Tibial nerve (tissue), 4 donors: ENCODE results near the gene CDH13. TPM values are rescaled to one million over a fixed set of nuclear protein-coding genes. Genes with fewer than 3 reads are reported as not detected.

Experiments used
- DNase-seq, 2 donors: peaks; one replicate each; pipeline ENCODE4 v3.0.0-alpha.2; 2019; ENCODE audit warnings: low spot score in 2 of 2
- H3K27ac ChIP-seq, 4 donors: fragments of 200-600 bp; sonication (generic) in 3 of 4; one replicate each; pipeline ENCODE4 v1.5.1; 2017 to 2019; ENCODE audit warnings: mild to moderate bottlenecking in 1 of 4
- H3K27me3 ChIP-seq, 2 donors: fragments of 200-600 bp; sonication (generic) in 1 of 2; one replicate each; pipeline versions ENCODE4 v1.5.1 to v1.6.0; 2017 to 2019
- H3K36me3 ChIP-seq, 3 donors: fragments of 200-600 bp; sonication (generic); one replicate each; pipeline ENCODE4 v1.5.1; 2018 to 2019
- H3K4me1 ChIP-seq, 4 donors: fragments of 200-600 bp; sonication (generic) in 3 of 4; one replicate each; pipeline ENCODE4 v1.5.1; 2017 to 2019
- H3K4me3 ChIP-seq, 4 donors: fragments of 200-600 bp; sonication (generic) in 3 of 4; one replicate each; pipeline ENCODE4 v1.5.1; 2017 to 2019; ENCODE audit warnings: mild to moderate bottlenecking in 1 of 4, moderate library complexity in 1 of 4
- H3K9me3 ChIP-seq, 4 donors: fragments of 200-600 bp; sonication (generic) in 3 of 4; one replicate each; pipeline ENCODE4 v1.5.1; 2017 to 2019
- EP300 ChIP-seq, 2 donors: sonication (generic); formaldehyde crosslinking; IDR thresholded peaks; one replicate each; pipeline ENCODE4 v1.6.1; 2017; ENCODE audit warnings: antibody characterized with exemption in 2 of 2, mild to moderate bottlenecking in 1 of 2
- POLR2A ChIP-seq, 2 donors: fragments of 450-650 bp; IDR thresholded peaks; one replicate each; pipeline ENCODE4 v1.6.1; 2017; ENCODE audit warnings: antibody characterized with exemption in 2 of 2, mild to moderate bottlenecking in 2 of 2, moderate library complexity in 2 of 2
- WGBS, 2 donors: methylation state at CpG; one replicate each; pipeline ENCODE4 v1.1.5; 2018; 5-methylcytosine and 5-hydroxymethylcytosine counted together
- total RNA-seq, 4 donors: library from RNA; depleted of rRNA; stranded (reverse); fragments of >200 nt; gene quantifications; one replicate each; pipeline ENCODE4 v1.1.0, GENCODE V29; 2016
- TF ChIP-seq, protein P1 (sequence below), 5 experiments: fragments of 200-600 bp in 3 of 5; fragments of 450-650 bp in 2 of 5; sonication (generic) in 3 of 5; IDR thresholded peaks; one replicate each; pipeline ENCODE4 v1.5.1; 2016 to 2019; ENCODE audit warnings: antibody characterized with exemption in 5 of 5, mild to moderate bottlenecking in 3 of 5, moderate library complexity in 2 of 5

Gene CDH13
- total RNA-seq, 4 donors from 2014 or later, result 4.1 to 14.4 (median 5.8) TPM

DNA sequence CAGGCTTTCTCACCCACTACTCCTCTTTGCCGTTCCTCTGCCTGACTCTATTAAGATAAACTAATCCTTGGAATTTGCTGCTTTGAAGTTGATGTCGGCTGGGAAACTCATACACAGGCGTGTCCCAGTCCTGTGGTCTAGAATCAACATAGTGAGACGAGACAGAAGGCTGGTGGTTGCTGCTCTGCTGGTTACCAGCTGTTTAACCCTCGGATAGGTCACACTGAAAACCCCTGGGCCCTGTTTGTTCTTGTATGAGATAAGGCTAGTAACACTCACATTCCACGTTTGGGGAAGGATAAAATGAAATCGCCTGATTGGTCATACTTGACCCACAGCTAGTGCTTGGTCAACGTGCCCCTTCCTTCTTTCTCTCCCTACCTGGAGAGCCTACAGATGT, 517.0 kb downstream of the CDH13 start:
- Histone ChIP-seq H3K4me1 (no peaks in the 10 kb centered on the region), H3K27ac (no peak overlapping the region), H3K9me3 (no peaks in the 10 kb centered on the region), H3K36me3 (no peaks in the 10 kb centered on the region), H3K4me3 (no peak overlapping the region), H3K27me3 (no peaks in the 10 kb centered on the region)
- DNase-seq, result no peak
- TF ChIP-seq EP300 (IDR thresholded peaks at IDR 0.05) (no peak), POLR2A (IDR thresholded peaks at IDR 0.05) (no peak)
- 44 to 49% methylated on average over 8 of the region's 8 CpGs for WGBS, 2 donors

- TF ChIP-seq EP300 (IDR thresholded peaks at IDR 0.05) (no peak), POLR2A (IDR thresholded peaks at IDR 0.05) (no peak)
- TF ChIP-seq, protein P1, sequence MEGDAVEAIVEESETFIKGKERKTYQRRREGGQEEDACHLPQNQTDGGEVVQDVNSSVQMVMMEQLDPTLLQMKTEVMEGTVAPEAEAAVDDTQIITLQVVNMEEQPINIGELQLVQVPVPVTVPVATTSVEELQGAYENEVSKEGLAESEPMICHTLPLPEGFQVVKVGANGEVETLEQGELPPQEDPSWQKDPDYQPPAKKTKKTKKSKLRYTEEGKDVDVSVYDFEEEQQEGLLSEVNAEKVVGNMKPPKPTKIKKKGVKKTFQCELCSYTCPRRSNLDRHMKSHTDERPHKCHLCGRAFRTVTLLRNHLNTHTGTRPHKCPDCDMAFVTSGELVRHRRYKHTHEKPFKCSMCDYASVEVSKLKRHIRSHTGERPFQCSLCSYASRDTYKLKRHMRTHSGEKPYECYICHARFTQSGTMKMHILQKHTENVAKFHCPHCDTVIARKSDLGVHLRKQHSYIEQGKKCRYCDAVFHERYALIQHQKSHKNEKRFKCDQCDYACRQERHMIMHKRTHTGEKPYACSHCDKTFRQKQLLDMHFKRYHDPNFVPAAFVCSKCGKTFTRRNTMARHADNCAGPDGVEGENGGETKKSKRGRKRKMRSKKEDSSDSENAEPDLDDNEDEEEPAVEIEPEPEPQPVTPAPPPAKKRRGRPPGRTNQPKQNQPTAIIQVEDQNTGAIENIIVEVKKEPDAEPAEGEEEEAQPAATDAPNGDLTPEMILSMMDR (IDR thresholded peaks at IDR 0.05), result no peak
- WGBS, 2 donors, result 61 to 67% methylated on average over 5 of the region's 5 CpGs
- Histone ChIP-seq H3K9me3 (no peaks in the 10 kb centered on the region), H3K27me3 (no peaks in the 10 kb centered on the region), H3K36me3 (no peaks in the 10 kb centered on the region), H3K27ac (no peak overlapping the region), H3K4me3 (no peak overlapping the region), H3K4me1 (no peaks in the 10 kb centered on the region)
- no peak for DNase-seq
Measured at GRCh38 chr16:83145297-83145696, 518.5 kb downstream of the CDH13 start.

GRCh38 chr16:83147244-83147643, 520.5 kb downstream of the CDH13 start:
- WGBS, 2 donors, result 72 to 73% methylated on average over 6 of the region's 6 CpGs
- Histone ChIP-seq H3K9me3 (no peaks in the 10 kb centered on the region), H3K27ac (no peak overlapping the region), H3K4me1 (no peaks in the 10 kb centered on the region), H3K36me3 (no peaks in the 10 kb centered on the region), H3K27me3 (no peaks in the 10 kb centered on the region), H3K4me3 (no peak overlapping the region)
- TF ChIP-seq, protein P1 (IDR thresholded peaks at IDR 0.05), result no peak
- no peak for TF ChIP-seq EP300 (IDR thresholded peaks at IDR 0.05)
- no peak for TF ChIP-seq POLR2A (IDR thresholded peaks at IDR 0.05)
- no peak for DNase-seq

DNA sequence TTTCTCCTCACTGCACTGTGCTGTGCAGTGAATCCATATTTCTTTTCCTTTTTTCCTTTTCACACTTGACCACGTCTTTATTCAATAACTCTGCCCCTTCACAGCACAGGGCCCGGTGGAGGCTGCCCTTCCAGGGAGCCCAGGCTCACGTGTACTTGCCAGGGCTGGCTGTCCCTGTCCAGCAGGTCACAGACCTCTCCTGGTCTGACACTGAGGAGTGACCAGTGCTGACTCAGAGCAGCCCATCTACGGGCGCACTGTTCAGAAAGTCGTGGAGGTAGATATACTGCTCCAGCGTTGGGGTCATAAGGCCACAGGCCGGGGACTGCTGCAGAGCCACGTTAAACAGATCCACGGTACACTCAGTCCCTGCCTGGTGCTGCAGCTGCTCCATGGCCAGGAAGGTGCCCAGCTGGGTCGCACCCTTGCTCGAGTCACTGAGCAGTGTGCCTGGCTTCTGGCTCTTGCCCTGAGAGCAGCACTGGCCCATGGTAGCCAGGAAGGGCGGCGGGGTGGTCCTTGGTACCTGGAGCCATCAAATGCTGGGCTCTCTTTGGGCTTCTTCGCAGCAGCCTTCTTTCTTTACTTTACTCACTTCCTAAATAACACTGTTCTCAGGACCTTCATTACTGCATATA, 531.7 kb downstream of the CDH13 start:
- H3K36me3 ChIP-seq, result no peaks in the 10 kb centered on the region
- no peaks in the 10 kb centered on the region for H3K4me1 ChIP-seq
- peak overlapping the region in 1 of 4 donors; percentile 13 for H3K27ac ChIP-seq
- H3K27me3 ChIP-seq, result no peaks in the 10 kb centered on the region
- TF ChIP-seq EP300 (IDR thresholded peaks at IDR 0.05), result no peak
- TF ChIP-seq, protein P1 (IDR thresholded peaks at IDR 0.05), result no peak
- no peak for TF ChIP-seq POLR2A (IDR thresholded peaks at IDR 0.05)
- no peaks in the 10 kb centered on the region for H3K9me3 ChIP-seq
- DNase-seq, result no peak
- no peak overlapping the region for H3K4me3 ChIP-seq
- WGBS, 2 donors, result 73 to 80% methylated on average over 11 to 15 of the region's 15 CpGs

DNA sequence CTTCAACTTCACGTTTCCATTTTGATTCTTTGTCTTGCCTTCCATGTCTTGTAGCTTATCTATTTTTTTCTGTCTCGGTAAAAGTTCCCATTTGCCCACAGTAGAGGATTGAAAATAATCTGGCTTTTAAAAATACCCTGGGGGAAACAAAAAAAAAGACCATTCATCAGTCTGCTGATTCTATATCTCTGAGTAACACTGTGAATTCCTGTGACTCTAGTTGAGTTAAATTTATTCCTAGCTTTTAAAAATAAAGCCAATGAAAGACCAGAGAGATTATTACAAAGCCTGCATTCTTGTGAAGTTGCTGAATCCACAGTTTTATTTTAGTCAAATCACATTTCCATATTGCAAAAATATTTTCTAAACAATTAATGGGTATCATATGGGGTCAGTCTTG, 532.3 kb downstream of the CDH13 start:
- no peaks in the 10 kb centered on the region for H3K36me3 ChIP-seq
- no peak for DNase-seq
- peak overlapping the region in 1 of 4 donors; percentile 13 for H3K27ac ChIP-seq
- no peaks in the 10 kb centered on the region for H3K9me3 ChIP-seq
- no peak overlapping the region for H3K4me3 ChIP-seq
- WGBS, 2 donors, result 20 to 26% methylated on average over 2 of the region's 2 CpGs
- no peaks in the 10 kb centered on the region for H3K4me1 ChIP-seq
- TF ChIP-seq POLR2A (IDR thresholded peaks at IDR 0.05) (no peak), EP300 (IDR thresholded peaks at IDR 0.05) (no peak)
- TF ChIP-seq, protein P1 (IDR thresholded peaks at IDR 0.05), result no peak
- H3K27me3 ChIP-seq, result no peaks in the 10 kb centered on the region
